ENCODE data around the gene RPS21.

Gene RPS21

GRCh38 chr20:62411479-62412193, 24.7 kb downstream of the RPS21 start:
- Histone ChIP-seq H3K9ac (ENCODE audit: insufficient read length, low read depth) (no peak overlapping the region), H3K4me1 (ENCODE audit: insufficient read depth, insufficient read length) (peaks cover 29% of the 10 kb centered on the region), H3K27me3 (ENCODE audit: insufficient read depth, insufficient read length) (peaks cover 25% of the 10 kb centered on the region), H3K4me3 (ENCODE audit: insufficient read length, low read depth) (no peak overlapping the region), H3K9me3 (ENCODE audit: insufficient read depth, low read length) (no peaks in the 10 kb centered on the region), H3K36me3 (ENCODE audit: insufficient read depth, insufficient read length, low read length) (no peaks in the 10 kb centered on the region)
- TF ChIP-seq YY1 (IDR thresholded peaks at IDR 0.05; ENCODE audit: insufficient read depth, insufficient read length): no peak
- no peak for TF ChIP-seq SUZ12 (IDR thresholded peaks at IDR 0.05; ENCODE audit: extremely low read depth, insufficient read depth, insufficient read length)
- TF ChIP-seq ZNF274 (IDR thresholded peaks at IDR 0.05; ENCODE audit: low read depth, low read length): no peak
- no peak for DNase-seq (ENCODE audit: low read depth, low spot score)

- no peak overlapping the region for H3K9ac ChIP-seq (ENCODE audit: insufficient read length, low read depth)
- TF ChIP-seq YY1 (IDR thresholded peaks at IDR 0.05; ENCODE audit: insufficient read depth, insufficient read length) (no peak), SUZ12 (IDR thresholded peaks at IDR 0.05; ENCODE audit: extremely low read depth, insufficient read depth, insufficient read length) (no peak), ZNF274 (IDR thresholded peaks at IDR 0.05; ENCODE audit: low read depth, low read length) (no peak)
- DNase-seq (ENCODE audit: low read depth, low spot score): no peak
- peaks cover 25% of the 10 kb centered on the region for H3K27me3 ChIP-seq (ENCODE audit: insufficient read depth, insufficient read length)
- no peaks in the 10 kb centered on the region for H3K9me3 ChIP-seq (ENCODE audit: insufficient read depth, low read length)
- no peaks in the 10 kb centered on the region for H3K36me3 ChIP-seq (ENCODE audit: insufficient read depth, insufficient read length, low read length)
- peaks cover 28% of the 10 kb centered on the region for H3K4me1 ChIP-seq (ENCODE audit: insufficient read depth, insufficient read length)
- H3K4me3 ChIP-seq (ENCODE audit: insufficient read length, low read depth): no peak overlapping the region
Measured at GRCh38 chr20:62412194-62413024, 25.5 kb downstream of the RPS21 start.

- Histone ChIP-seq H3K27me3 (ENCODE audit: insufficient read depth, insufficient read length) (peaks cover 19% of the 10 kb centered on the region), H3K4me1 (ENCODE audit: insufficient read depth, insufficient read length) (peaks cover 22% of the 10 kb centered on the region), H3K9me3 (ENCODE audit: insufficient read depth, low read length) (no peaks in the 10 kb centered on the region), H3K9ac (ENCODE audit: insufficient read length, low read depth) (no peak overlapping the region), H3K4me3 (ENCODE audit: insufficient read length, low read depth) (no peak overlapping the region), H3K36me3 (ENCODE audit: insufficient read depth, insufficient read length, low read length) (no peaks in the 10 kb centered on the region)
- no peak for TF ChIP-seq YY1 (IDR thresholded peaks at IDR 0.05; ENCODE audit: insufficient read depth, insufficient read length)
- no peak for TF ChIP-seq SUZ12 (IDR thresholded peaks at IDR 0.05; ENCODE audit: extremely low read depth, insufficient read depth, insufficient read length)
- TF ChIP-seq ZNF274 (IDR thresholded peaks at IDR 0.05; ENCODE audit: low read depth, low read length): no peak
- DNase-seq (ENCODE audit: low read depth, low spot score): no peak
Measured at GRCh38 chr20:62413025-62413570, 26.2 kb downstream of the RPS21 start.

GRCh38 chr20:62413896-62414481, 27.1 kb downstream of the RPS21 start:
- DNase-seq (ENCODE audit: low read depth, low spot score): no peak
- no peaks in the 10 kb centered on the region for H3K9me3 ChIP-seq (ENCODE audit: insufficient read depth, low read length)
- H3K4me3 ChIP-seq (ENCODE audit: insufficient read length, low read depth): no peak overlapping the region
- no peak overlapping the region for H3K9ac ChIP-seq (ENCODE audit: insufficient read length, low read depth)
- TF ChIP-seq YY1 (IDR thresholded peaks at IDR 0.05; ENCODE audit: insufficient read depth, insufficient read length): no peak
- TF ChIP-seq SUZ12 (IDR thresholded peaks at IDR 0.05; ENCODE audit: extremely low read depth, insufficient read depth, insufficient read length): no peak
- no peak for TF ChIP-seq ZNF274 (IDR thresholded peaks at IDR 0.05; ENCODE audit: low read depth, low read length)
- H3K36me3 ChIP-seq (ENCODE audit: insufficient read depth, insufficient read length, low read length): no peaks in the 10 kb centered on the region
- peaks cover 10% of the 10 kb centered on the region for H3K27me3 ChIP-seq (ENCODE audit: insufficient read depth, insufficient read length)
- H3K4me1 ChIP-seq (ENCODE audit: insufficient read depth, insufficient read length): peaks cover 22% of the 10 kb centered on the region

- no peak overlapping the region for H3K4me3 ChIP-seq (ENCODE audit: insufficient read length, low read depth)
- H3K27me3 ChIP-seq (ENCODE audit: insufficient read depth, insufficient read length): no peaks in the 10 kb centered on the region
- no peaks in the 10 kb centered on the region for H3K36me3 ChIP-seq (ENCODE audit: insufficient read depth, insufficient read length, low read length)
- no peaks in the 10 kb centered on the region for H3K9me3 ChIP-seq (ENCODE audit: insufficient read depth, low read length)
- no peak overlapping the region for H3K9ac ChIP-seq (ENCODE audit: insufficient read length, low read depth)
- H3K4me1 ChIP-seq (ENCODE audit: insufficient read depth, insufficient read length): peaks cover 17% of the 10 kb centered on the region
- DNase-seq (ENCODE audit: low read depth, low spot score): no peak
- TF ChIP-seq SUZ12 (IDR thresholded peaks at IDR 0.05; ENCODE audit: extremely low read depth, insufficient read depth, insufficient read length) (no peak), YY1 (IDR thresholded peaks at IDR 0.05; ENCODE audit: insufficient read depth, insufficient read length) (no peak), ZNF274 (IDR thresholded peaks at IDR 0.05; ENCODE audit: low read depth, low read length) (no peak)
Measured at GRCh38 chr20:62415354-62416111, 28.6 kb downstream of the RPS21 start.

- TF ChIP-seq YY1 (IDR thresholded peaks at IDR 0.05; ENCODE audit: insufficient read depth, insufficient read length) (no peak), ZNF274 (IDR thresholded peaks at IDR 0.05; ENCODE audit: low read depth, low read length) (no peak), SUZ12 (IDR thresholded peaks at IDR 0.05; ENCODE audit: extremely low read depth, insufficient read depth, insufficient read length) (no peak)
- no peaks in the 10 kb centered on the region for H3K27me3 ChIP-seq (ENCODE audit: insufficient read depth, insufficient read length)
- H3K4me3 ChIP-seq (ENCODE audit: insufficient read length, low read depth): no peak overlapping the region
- no peak for DNase-seq (ENCODE audit: low read depth, low spot score)
- H3K9me3 ChIP-seq (ENCODE audit: insufficient read depth, low read length): no peaks in the 10 kb centered on the region
- H3K9ac ChIP-seq (ENCODE audit: insufficient read length, low read depth): no peak overlapping the region
- peaks cover 20% of the 10 kb centered on the region for H3K4me1 ChIP-seq (ENCODE audit: insufficient read depth, insufficient read length)
- no peaks in the 10 kb centered on the region for H3K36me3 ChIP-seq (ENCODE audit: insufficient read depth, insufficient read length, low read length)
Measured at GRCh38 chr20:62416651-62417637, 30.0 kb downstream of the RPS21 start.

Measured in NT2/D1 (cell line).